AML-193 (cell line): ENCODE measurements around the gene FHIT.
"Not testable (repeated sequence)": the region's sequence is repeated elsewhere in the genome, so short reads cannot be mapped to it uniquely, and the experiment has no call there.

Experiments used
- DNase-seq, 2 experiments: peaks; one replicate each; lab custom pipeline; 2025; lab: John Stamatoyannopoulos, UW

FHIT gene

GRCh38 chr3:59829527-59829926 lies 1421.7 kb downstream of the FHIT start:
- no peak for DNase-seq

GRCh38 chr3:59824876-59825275 lies 1426.4 kb downstream of the FHIT start:
- DNase-seq = no peak

- DNase-seq = no peak
Observed at GRCh38 chr3:59821274-59821673, 1430.0 kb downstream of the FHIT start.

- DNase-seq = no peak
Observed at GRCh38 chr3:59820352-59820934, 1430.8 kb downstream of the FHIT start.

GRCh38 chr3:59818919-59819300 lies 1432.3 kb downstream of the FHIT start:
- no peak for DNase-seq

GRCh38 chr3:59818033-59818918 lies 1433.0 kb downstream of the FHIT start:
- no peak for DNase-seq

GRCh38 chr3:59817511-59817910 lies 1433.7 kb downstream of the FHIT start:
- no peak for DNase-seq

GRCh38 chr3:59816312-59816711 lies 1434.9 kb downstream of the FHIT start:
- DNase-seq = no peak

GRCh38 chr3:59813148-59813538 lies 1438.1 kb downstream of the FHIT start:
- no peak for DNase-seq

- no peak for DNase-seq
Observed at GRCh38 chr3:59812237-59813147, 1438.8 kb downstream of the FHIT start.

GRCh38 chr3:59811160-59811559 lies 1440.1 kb downstream of the FHIT start:
- DNase-seq = no peak

- DNase-seq = no peak
Observed at GRCh38 chr3:59810606-59811005, 1440.6 kb downstream of the FHIT start.

- DNase-seq = peak; percentile 61 to 62
Observed at GRCh38 chr3:59809710-59810444, 1441.4 kb downstream of the FHIT start.

- DNase-seq = no peak
Observed at GRCh38 chr3:59809016-59809415, 1442.2 kb downstream of the FHIT start.

GRCh38 chr3:59808446-59808845 lies 1442.8 kb downstream of the FHIT start:
- DNase-seq = no peak

- no peak for DNase-seq
Observed at GRCh38 chr3:59803268-59803667, 1448.0 kb downstream of the FHIT start.

GRCh38 chr3:59802453-59802852 lies 1448.8 kb downstream of the FHIT start:
- DNase-seq = not testable (repeated sequence)

GRCh38 chr3:59802045-59802444 lies 1449.2 kb downstream of the FHIT start:
- DNase-seq = no peak

- no peak for DNase-seq
Observed at GRCh38 chr3:59800481-59800880, 1450.8 kb downstream of the FHIT start.

- DNase-seq = no peak
Observed at GRCh38 chr3:59798372-59799086, 1452.7 kb downstream of the FHIT start.

GRCh38 chr3:59797533-59797932 lies 1453.7 kb downstream of the FHIT start:
- DNase-seq = no peak
